Erythroblast (primary cell): ENCODE data around the gene FUCA2.

Experiments
- GATA1 ChIP-seq: IDR thresholded peaks from 2 replicates; pipeline ENCODE4 v1.6.1; 2011; ENCODE audit warnings: low read depth, mild to moderate bottlenecking, control low read depth, low read length, moderate library complexity
- POLR2A ChIP-seq: IDR thresholded peaks from 2 replicates; pipeline ENCODE4 v1.6.1; 2011; ENCODE audit warnings: mild to moderate bottlenecking, low read length

- TF ChIP-seq POLR2A = no peak
- no peak for TF ChIP-seq GATA1
These were observed 23.7 kb upstream of the FUCA2 start for GRCh38 chr6:143535189-143535614.
